ENCODE results near the gene BRF1.

Gene BRF1

GRCh38 chr14:105292826-105293711 is 7.7 kb downstream of the BRF1 start:
- TF ChIP-seq CEBPB (IDR thresholded peaks at IDR 0.05) (no peak), REST (IDR thresholded peaks at IDR 0.05; ENCODE audit: low read depth) (no peak), EGR1 (IDR thresholded peaks at IDR 0.05) (no peak), MAX (IDR thresholded peaks at IDR 0.05) (no peak), FOXM1 (IDR thresholded peaks at IDR 0.05; ENCODE audit: borderline replicate concordance, low read depth) (no peak), USF1 (IDR thresholded peaks at IDR 0.05) (no peak), RAD21 (IDR thresholded peaks at IDR 0.05; ENCODE audit: low read depth) (no peak), ZBTB7A (IDR thresholded peaks at IDR 0.05; ENCODE audit: low read depth) (no peak), EP300 (IDR thresholded peaks at IDR 0.05; ENCODE audit: borderline replicate concordance) (no peak), TAF1 (IDR thresholded peaks at IDR 0.05; ENCODE audit: low read depth) (no peak), TCF12 (IDR thresholded peaks at IDR 0.05; ENCODE audit: low read depth) (no peak), CREB1 (IDR thresholded peaks at IDR 0.05; ENCODE audit: low read depth) (no peak), NFIC (IDR thresholded peaks at IDR 0.05) (no peak), TEAD4 (IDR thresholded peaks at IDR 0.05) (no peak)

- TF ChIP-seq REST (IDR thresholded peaks at IDR 0.05; ENCODE audit: low read depth) (no peak), TCF12 (IDR thresholded peaks at IDR 0.05; ENCODE audit: low read depth) (no peak), USF1 (IDR thresholded peaks at IDR 0.05) (no peak)
These were observed 10.0 kb downstream of the BRF1 start for GRCh38 chr14:105290621-105291346.

GRCh38 chr14:105287249-105288102 is 13.3 kb downstream of the BRF1 start:
- no peak for TF ChIP-seq USF1 (IDR thresholded peaks at IDR 0.05)
- no peak for TF ChIP-seq REST (IDR thresholded peaks at IDR 0.05; ENCODE audit: low read depth)
- TF ChIP-seq RAD21 (IDR thresholded peaks at IDR 0.05; ENCODE audit: low read depth): no peak
- no peak for TF ChIP-seq YY1 (IDR thresholded peaks at IDR 0.05; ENCODE audit: low read depth)
- TF ChIP-seq TCF12 (IDR thresholded peaks at IDR 0.05; ENCODE audit: low read depth): no peak

GRCh38 chr14:105286759-105287144 is 14.0 kb downstream of the BRF1 start:
- TF ChIP-seq TCF12 (IDR thresholded peaks at IDR 0.05; ENCODE audit: low read depth): no peak

Data from Ishikawa (cell line).